Measurements from ENCODE around the gene DHRS9.

DNA sequence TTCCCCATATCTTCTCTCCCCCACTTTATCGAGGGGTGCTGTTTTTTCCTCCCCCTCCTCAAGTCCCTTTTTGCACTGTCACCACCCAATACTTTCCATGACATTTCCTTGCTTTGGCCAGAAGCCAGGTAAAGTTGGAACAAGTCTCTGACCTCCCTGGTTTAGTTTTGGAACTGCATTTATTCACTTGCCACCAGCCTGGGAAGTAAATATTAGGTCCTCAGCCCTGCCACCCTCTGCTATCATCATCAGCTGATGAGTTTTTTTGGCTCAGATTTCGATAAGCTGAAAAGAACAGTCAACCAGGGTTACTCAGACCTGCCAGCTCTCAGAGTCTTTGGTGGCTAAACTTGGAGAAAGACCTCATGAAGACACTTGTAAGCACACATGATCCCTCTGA is 47.0 kb downstream of the DHRS9 start:
- TF ChIP-seq, protein P1, sequence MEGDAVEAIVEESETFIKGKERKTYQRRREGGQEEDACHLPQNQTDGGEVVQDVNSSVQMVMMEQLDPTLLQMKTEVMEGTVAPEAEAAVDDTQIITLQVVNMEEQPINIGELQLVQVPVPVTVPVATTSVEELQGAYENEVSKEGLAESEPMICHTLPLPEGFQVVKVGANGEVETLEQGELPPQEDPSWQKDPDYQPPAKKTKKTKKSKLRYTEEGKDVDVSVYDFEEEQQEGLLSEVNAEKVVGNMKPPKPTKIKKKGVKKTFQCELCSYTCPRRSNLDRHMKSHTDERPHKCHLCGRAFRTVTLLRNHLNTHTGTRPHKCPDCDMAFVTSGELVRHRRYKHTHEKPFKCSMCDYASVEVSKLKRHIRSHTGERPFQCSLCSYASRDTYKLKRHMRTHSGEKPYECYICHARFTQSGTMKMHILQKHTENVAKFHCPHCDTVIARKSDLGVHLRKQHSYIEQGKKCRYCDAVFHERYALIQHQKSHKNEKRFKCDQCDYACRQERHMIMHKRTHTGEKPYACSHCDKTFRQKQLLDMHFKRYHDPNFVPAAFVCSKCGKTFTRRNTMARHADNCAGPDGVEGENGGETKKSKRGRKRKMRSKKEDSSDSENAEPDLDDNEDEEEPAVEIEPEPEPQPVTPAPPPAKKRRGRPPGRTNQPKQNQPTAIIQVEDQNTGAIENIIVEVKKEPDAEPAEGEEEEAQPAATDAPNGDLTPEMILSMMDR (IDR thresholded peaks at IDR 0.05): no peak
- TF ChIP-seq POLR2A (IDR thresholded peaks at IDR 0.05): no peak
